PC-9 (cell line): Measurements from ENCODE around the gene SMOC2.

Source experiments
- EZH2 ChIP-seq: fragments of 200-600 bp; sonication (generic); IDR thresholded peaks from 2 replicates; pipeline ENCODE4 v1.8.0; 2017; ENCODE audit warnings: antibody characterized with exemption, low read depth
- TF ChIP-seq, protein P1 (sequence below): fragments of 200-600 bp; sonication (generic); conservative IDR thresholded peaks from 2 replicates; pipeline ENCODE4 v1.6.1; 2017; ENCODE audit warnings: mixed run types, antibody characterized with exemption, mild to moderate bottlenecking, moderate library complexity

DNA sequence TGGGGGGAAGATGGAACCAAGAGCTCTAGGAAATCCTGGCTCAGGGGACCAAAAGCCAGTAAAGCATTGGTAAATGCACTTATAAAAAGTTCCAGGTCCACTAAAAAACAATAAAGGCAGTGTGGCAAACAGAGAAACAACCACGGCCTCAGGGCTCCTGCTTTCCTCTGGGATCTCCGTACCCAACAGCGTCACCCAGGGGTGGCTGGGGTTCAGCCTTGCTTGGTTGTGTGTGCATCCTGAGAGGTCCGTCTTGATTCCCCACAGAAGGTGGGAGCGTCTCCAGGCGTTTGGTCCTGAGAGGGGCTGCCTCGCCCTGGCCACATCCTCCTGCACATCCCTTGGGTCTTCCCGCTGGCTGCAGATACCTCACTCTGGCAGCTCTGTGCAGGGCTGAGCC is 60.6 kb downstream of the SMOC2 start:
- TF ChIP-seq EZH2: no peak
- TF ChIP-seq, protein P1, sequence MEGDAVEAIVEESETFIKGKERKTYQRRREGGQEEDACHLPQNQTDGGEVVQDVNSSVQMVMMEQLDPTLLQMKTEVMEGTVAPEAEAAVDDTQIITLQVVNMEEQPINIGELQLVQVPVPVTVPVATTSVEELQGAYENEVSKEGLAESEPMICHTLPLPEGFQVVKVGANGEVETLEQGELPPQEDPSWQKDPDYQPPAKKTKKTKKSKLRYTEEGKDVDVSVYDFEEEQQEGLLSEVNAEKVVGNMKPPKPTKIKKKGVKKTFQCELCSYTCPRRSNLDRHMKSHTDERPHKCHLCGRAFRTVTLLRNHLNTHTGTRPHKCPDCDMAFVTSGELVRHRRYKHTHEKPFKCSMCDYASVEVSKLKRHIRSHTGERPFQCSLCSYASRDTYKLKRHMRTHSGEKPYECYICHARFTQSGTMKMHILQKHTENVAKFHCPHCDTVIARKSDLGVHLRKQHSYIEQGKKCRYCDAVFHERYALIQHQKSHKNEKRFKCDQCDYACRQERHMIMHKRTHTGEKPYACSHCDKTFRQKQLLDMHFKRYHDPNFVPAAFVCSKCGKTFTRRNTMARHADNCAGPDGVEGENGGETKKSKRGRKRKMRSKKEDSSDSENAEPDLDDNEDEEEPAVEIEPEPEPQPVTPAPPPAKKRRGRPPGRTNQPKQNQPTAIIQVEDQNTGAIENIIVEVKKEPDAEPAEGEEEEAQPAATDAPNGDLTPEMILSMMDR: no peak
